B cell (primary cell): Measurements from ENCODE around the gene CACNA1F. TPM values are rescaled to one million over a fixed set of nuclear protein-coding genes. Genes with fewer than 3 reads are reported as not detected.
"Not testable (repeated sequence)": the region's sequence is repeated elsewhere in the genome, so short reads cannot be mapped to it uniquely, and the experiment has no call there.

Experiments used
- ATAC-seq: fragments of 200-7000 bp; cut with Tn5 transposase; one replicate; pipeline ENCODE4 v1.10.0; 2021; ENCODE audit warnings: low read depth, mild to moderate bottlenecking, moderate number of reproducible peaks, moderate library complexity
- CTCF ChIA-PET: fragments of 350-600 bp; sonication (Branson Sonifier 250); formaldehyde crosslinking; loops from one replicate; lab custom pipeline; 2021; ENCODE audit warnings: antibody characterized with exemption, inconsistent platforms; lab: Charles Lee
- POLR2A ChIA-PET: fragments of 350-600 bp; sonication (Branson Sonifier 250); formaldehyde crosslinking; loops from one replicate; lab custom pipeline; 2021; ENCODE audit warnings: antibody characterized with exemption; lab: Charles Lee
- DNase-seq: peaks from one replicate; pipeline ENCODE4 v3.0.0; 2013
- H2AFZ ChIP-seq: 2 replicates; pipeline ENCODE4 v1.6.1; 2012; ENCODE audit warnings: mild to moderate bottlenecking, low read depth, low read length; ENCODE audit not compliant: insufficient read depth, poor library complexity, severe bottlenecking
- H3K27ac ChIP-seq, 2 donors: 1 replicate in 1 of 2; 2 replicates in 1 of 2; pipeline ENCODE4 v1.5.1; 2012 to 2013; ENCODE audit warnings: low read length in 2 of 2, mild to moderate bottlenecking in 2 of 2, moderate library complexity in 1 of 2
- H3K27me3 ChIP-seq, 4 experiments: fragments of 200-600 bp in 1 of 4; sonication (generic) in 1 of 4; replicated peaks in 1 of 4; 1 replicate in 2 of 4; 2 replicates in 2 of 4; pipeline versions ENCODE4 v1.6.1 to v1.7.0; 2013 to 2016; ENCODE audit warnings: low read length in 3 of 4, mild to moderate bottlenecking in 2 of 4, mixed read lengths in 1 of 4, moderate library complexity in 1 of 4; ENCODE audit not compliant: insufficient read depth in 4 of 4, control insufficient read depth in 3 of 4; ENCODE audit errors: control extremely low read depth in 1 of 4
- H3K36me3 ChIP-seq, 2 experiments: replicated peaks in 1 of 2; 1 replicate in 1 of 2; 2 replicates in 1 of 2; pipeline versions ENCODE4 v1.6.1 to v1.7.1; 2013; ENCODE audit warnings: low read length in 1 of 2; ENCODE audit not compliant: insufficient read depth in 2 of 2, control insufficient read depth in 1 of 2; ENCODE audit errors: control extremely low read depth in 1 of 2, extremely low read depth in 1 of 2
- H3K4me1 ChIP-seq, 2 donors: fragments of 200-600 bp in 1 of 2; sonication (generic) in 1 of 2; 1 replicate in 1 of 2; 2 replicates in 1 of 2; pipeline versions ENCODE4 v1.5.1 to v1.6.1; 2013 to 2017; ENCODE audit warnings: low read length in 2 of 2; ENCODE audit not compliant: control insufficient read depth in 2 of 2, insufficient read depth in 2 of 2
- H3K4me2 ChIP-seq: replicated peaks from 2 replicates; pipeline ENCODE3; 2012; ENCODE audit warnings: mild to moderate bottlenecking, low read depth, low read length; ENCODE audit not compliant: poor library complexity, severe bottlenecking
- H3K4me3 ChIP-seq, 5 experiments: fragments of 200-600 bp in 1 of 5; sonication (generic) in 1 of 5; 1 replicate in 3 of 5; 2 replicates in 2 of 5; pipeline versions ENCODE4 v1.5.1 to v1.7.0; 2011 to 2016; ENCODE audit warnings: low read length in 4 of 5, mild to moderate bottlenecking in 4 of 5, low read depth in 2 of 5, control low read depth in 1 of 5, moderate library complexity in 1 of 5; ENCODE audit not compliant: insufficient read depth in 1 of 5; ENCODE audit errors: control extremely low read depth in 1 of 5, extremely low read depth in 1 of 5
- H3K79me2 ChIP-seq: fragments of 200-600 bp; sonication (generic); one replicate; pipeline ENCODE4 v1.6.0; 2016; ENCODE audit warnings: low read length; ENCODE audit not compliant: control insufficient read depth, insufficient read depth
- H3K9ac ChIP-seq: fragments of 200-600 bp; sonication (generic); 2 replicates; pipeline ENCODE4 v1.6.1; 2017; ENCODE audit warnings: mild to moderate bottlenecking, low read length, moderate library complexity
- H3K9me3 ChIP-seq, 3 donors: one replicate each; pipeline versions ENCODE4 v1.6.1 to v1.7.1; 2013; ENCODE audit warnings: low read length in 2 of 3; ENCODE audit not compliant: control insufficient read depth in 2 of 3, insufficient read depth in 1 of 3; ENCODE audit errors: control extremely low read depth in 1 of 3
- H4K20me1 ChIP-seq: 2 replicates; pipeline ENCODE4 v1.6.0; 2012; ENCODE audit warnings: mild to moderate bottlenecking, low read length; ENCODE audit not compliant: insufficient read depth, control insufficient read depth, poor library complexity, severe bottlenecking
- H3K27ac Mint-ChIP-seq: one replicate; pipeline ENCODE4 v1.8.0; 2021; ENCODE audit warnings: mixed read lengths
- H3K27me3 Mint-ChIP-seq: one replicate; pipeline ENCODE4 v1.8.0; 2021; ENCODE audit warnings: mixed read lengths
- H3K4me1 Mint-ChIP-seq: one replicate; pipeline ENCODE4 v1.8.0; 2021; ENCODE audit warnings: mixed read lengths
- H3K4me3 Mint-ChIP-seq: one replicate; pipeline ENCODE4 v1.8.0; 2021; ENCODE audit warnings: mixed read lengths
- H3K9me3 Mint-ChIP-seq: one replicate; pipeline ENCODE4 v1.8.0; 2022; ENCODE audit warnings: mixed read lengths; ENCODE audit not compliant: insufficient read depth
- EZH2 ChIP-seq: IDR thresholded peaks from 2 replicates; pipeline ENCODE4 v1.6.1; 2012; ENCODE audit warnings: borderline replicate concordance, low read depth, mild to moderate bottlenecking, moderate library complexity, low read length; ENCODE audit not compliant: insufficient read depth, poor library complexity, severe bottlenecking
- WGBS: methylation state at CpG from one replicate; pipeline ENCODE4 v1.1.5; 2013; ENCODE audit warnings: missing lambda C conversion rate; ENCODE audit not compliant: insufficient coverage; 5-methylcytosine and 5-hydroxymethylcytosine counted together
- intact Hi-C: fragments of 100-400 bp; cut with micrococcal nuclease; formaldehyde crosslinking; loops from one replicate; pipeline ENCODE4 v1.10.0; 2022
- polyA plus RNA-seq: library from polyadenylated mRNA; depleted of rRNA; stranded (reverse); fragments of >200 nt; gene quantifications from 2 replicates; pipeline ENCODE4 v1.2.3, GENCODE V29; 2012
- total RNA-seq, 2 donors: library from RNA; stranded (reverse); fragments of 120-200 nt in 1 of 2; gene quantifications; 1 replicate in 1 of 2; 2 replicates in 1 of 2; pipeline versions ENCODE4 v1.2.3 to v1.2.4, GENCODE V29; 2013 to 2022
- TF ChIP-seq, protein P1 (sequence below): fragments of 200-600 bp; IDR thresholded peaks from one replicate; pipeline ENCODE4 v1.8.0; 2022; ENCODE audit warnings: antibody characterized with exemption, mild to moderate bottlenecking

Gene CACNA1F
- total and polyA plus RNA-seq, 2 donors (not counting 1 experiment from before 2014, with no cell fraction given), result 6.7 to 9.3 TPM

GRCh38 chrX:49175435-49176274 is 57.5 kb downstream of the CACNA1F start:
- Histone ChIP-seq H3K79me2 (peaks cover 9% of the 10 kb centered on the region), H3K27me3 (no peaks in the 10 kb centered on the region), H4K20me1 (peaks cover 9% of the 10 kb centered on the region), H3K4me3 (no peak overlapping the region), H2AFZ (no peak overlapping the region), H3K4me1 (peaks cover 6 to 24% of the 10 kb centered on the region in 2 donors), H3K36me3 (peaks cover 0 to 29% of the 10 kb centered on the region in 2 experiments), H3K27ac (no peak overlapping the region), H3K4me2 (no peak overlapping the region), H3K9ac (no peak overlapping the region), H3K9me3 (no peaks in the 10 kb centered on the region)
- WGBS, result 93% methylated on average over 20 of the region's 43 CpGs
- TF ChIP-seq, protein P1, sequence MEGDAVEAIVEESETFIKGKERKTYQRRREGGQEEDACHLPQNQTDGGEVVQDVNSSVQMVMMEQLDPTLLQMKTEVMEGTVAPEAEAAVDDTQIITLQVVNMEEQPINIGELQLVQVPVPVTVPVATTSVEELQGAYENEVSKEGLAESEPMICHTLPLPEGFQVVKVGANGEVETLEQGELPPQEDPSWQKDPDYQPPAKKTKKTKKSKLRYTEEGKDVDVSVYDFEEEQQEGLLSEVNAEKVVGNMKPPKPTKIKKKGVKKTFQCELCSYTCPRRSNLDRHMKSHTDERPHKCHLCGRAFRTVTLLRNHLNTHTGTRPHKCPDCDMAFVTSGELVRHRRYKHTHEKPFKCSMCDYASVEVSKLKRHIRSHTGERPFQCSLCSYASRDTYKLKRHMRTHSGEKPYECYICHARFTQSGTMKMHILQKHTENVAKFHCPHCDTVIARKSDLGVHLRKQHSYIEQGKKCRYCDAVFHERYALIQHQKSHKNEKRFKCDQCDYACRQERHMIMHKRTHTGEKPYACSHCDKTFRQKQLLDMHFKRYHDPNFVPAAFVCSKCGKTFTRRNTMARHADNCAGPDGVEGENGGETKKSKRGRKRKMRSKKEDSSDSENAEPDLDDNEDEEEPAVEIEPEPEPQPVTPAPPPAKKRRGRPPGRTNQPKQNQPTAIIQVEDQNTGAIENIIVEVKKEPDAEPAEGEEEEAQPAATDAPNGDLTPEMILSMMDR, result no peak
- TF ChIP-seq EZH2, result no peak
- Mint-ChIP-seq H3K4me3 (no peak overlapping the region), H3K27me3 (no peaks in the 10 kb centered on the region), H3K27ac (peak overlapping the region; percentile 6), H3K4me1 (peaks cover 34% of the 10 kb centered on the region), H3K9me3 (no peaks in the 10 kb centered on the region)
- DNase-seq, result no peak
- ChIA-PET POLR2A (no interaction called here), CTCF (no interaction called here)
- no peak for ATAC-seq
- intact Hi-C loops, result no loop called here

- Histone ChIP-seq H4K20me1 (peaks cover 9% of the 10 kb centered on the region), H3K9me3 (no peaks in the 10 kb centered on the region), H2AFZ (no peak overlapping the region), H3K36me3 (peaks cover 0 to 28% of the 10 kb centered on the region in 2 experiments), H3K4me2 (no peak overlapping the region), H3K9ac (no peak overlapping the region), H3K4me3 (no peak overlapping the region), H3K27ac (no peak overlapping the region), H3K4me1 (peaks cover 6 to 24% of the 10 kb centered on the region in 2 donors), H3K79me2 (peaks cover 9% of the 10 kb centered on the region), H3K27me3 (no peaks in the 10 kb centered on the region)
- ChIA-PET POLR2A (no interaction called here), CTCF (no interaction called here)
- Mint-ChIP-seq H3K4me3 (no peak overlapping the region), H3K9me3 (no peaks in the 10 kb centered on the region), H3K27ac (peak overlapping the region; percentile 37), H3K4me1 (peaks cover 34% of the 10 kb centered on the region), H3K27me3 (no peaks in the 10 kb centered on the region)
- ATAC-seq (no peak), DNase-seq (no peak)
- no peak for TF ChIP-seq EZH2
- TF ChIP-seq, protein P1, result no peak
- no CpG with 5 or more reads among the region's 3 CpGs for WGBS
- intact Hi-C loops, result loop anchor here (5.0 kb wide), 1 partner anchor 257 kb away; the partner anchor contains the start of gene PIM2
Observed at GRCh38 chrX:49174723-49175122, 58.4 kb downstream of the CACNA1F start.

DNA sequence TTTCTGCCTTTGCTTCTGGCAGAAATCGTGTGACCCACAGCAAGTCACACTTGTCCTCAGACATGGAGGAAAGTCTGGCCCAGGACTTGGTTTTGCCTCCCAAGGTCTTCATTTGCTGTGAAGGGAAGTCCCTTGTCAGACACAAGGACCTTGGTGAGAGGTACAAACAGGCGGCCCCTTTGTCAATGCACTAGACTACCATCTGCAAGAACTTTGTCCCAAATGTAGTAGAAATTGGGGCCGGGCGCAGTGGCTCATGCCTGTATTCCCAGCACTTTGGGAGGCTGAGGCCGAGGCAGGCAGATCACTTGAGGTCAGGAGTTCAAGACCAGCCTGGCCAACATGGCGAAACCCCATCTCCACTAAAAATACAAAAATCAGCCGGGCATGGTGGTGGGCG is 59.6 kb downstream of the CACNA1F start:
- H4K20me1 ChIP-seq, H3K9me3 Mint-ChIP-seq, H3K9me3 ChIP-seq, H3K27me3 Mint-ChIP-seq, H3K27me3 ChIP-seq, H3K79me2 ChIP-seq, H3K9ac ChIP-seq, DNase-seq, H3K4me3 ChIP-seq, H2AFZ ChIP-seq, ATAC-seq, POLR2A ChIA-PET: not testable (repeated sequence)
- peaks cover 39% of the 10 kb centered on the region for H3K4me1 Mint-ChIP-seq
- 100% methylated on average over 3 of the region's 8 CpGs for WGBS
- peak overlapping the region; percentile 92 for H3K27ac Mint-ChIP-seq
- Histone ChIP-seq H3K36me3 (peaks cover 0 to 22% of the 10 kb centered on the region in 2 experiments), H3K4me1 (peaks cover 10 to 32% of the 10 kb centered on the region in 2 donors), H3K27ac (peak overlapping the region; percentile 74 to 84), H3K4me2 (peak overlapping the region; percentile 82)
- H3K4me3 Mint-ChIP-seq, result peak overlapping the region; percentile 90
- CTCF ChIA-PET, result interaction anchor here (1.7 kb wide), 1 partner anchor 11 kb away, joined by 4 read pairs; no protein-coding TSS in a partner anchor
- intact Hi-C loops, result loop anchor here (2.0 to 5.0 kb wide), 2 partner anchors 17 to 256 kb away; partner anchors contain the start of gene PIM2
